ENCODE measurements around the gene CCR6. TPM values are rescaled to one million over a fixed set of nuclear protein-coding genes. Genes with fewer than 3 reads are reported as not detected.
A peak's percentile ranks its signal among the peaks of the same experiment; 100 is the strongest.

CCR6 gene
- total and polyA plus RNA-seq, 10 of the 15 experiments (the other 5 are each of a cell fraction or from before 2014, with no cell fraction given): 2.2 to 7.6 (median 6.7) TPM

- TF ChIP-seq IKZF1 (conservative IDR thresholded peaks at IDR 0.05) (peak; percentile 53), ZBED1 (IDR thresholded peaks at IDR 0.05; ENCODE audit: borderline replicate concordance) (no peak), MAX (IDR thresholded peaks at IDR 0.05; ENCODE audit: low read depth, low read length) (no peak), STAT3 (IDR thresholded peaks at IDR 0.05; ENCODE audit: low read depth, low read length) (no peak), RCOR1 (conservative IDR thresholded peaks at IDR 0.05; ENCODE audit: low read depth, low read length) (0 out of 2 replicates have a peak, but pooled peaks have one; percentile 56), ZNF274 (IDR thresholded peaks at IDR 0.05; ENCODE audit: insufficient read depth, insufficient read length) (no peak), E2F8 (IDR thresholded peaks at IDR 0.05; ENCODE audit: low read depth, partially characterized antibody) (no peak), NFXL1 (IDR thresholded peaks at IDR 0.05; ENCODE audit: borderline replicate concordance) (no peak), MEF2B (IDR thresholded peaks at IDR 0.05; ENCODE audit: partially characterized antibody, poor library complexity, severe bottlenecking) (no peak), TCF7 (IDR thresholded peaks at IDR 0.05; ENCODE audit: borderline replicate concordance) (peak; percentile 75), TAF1 (IDR thresholded peaks at IDR 0.05; ENCODE audit: borderline replicate concordance, low read depth, low read length) (no peak), ZSCAN29 (IDR thresholded peaks at IDR 0.05) (no peak), MTA3 (IDR thresholded peaks at IDR 0.05; ENCODE audit: borderline replicate concordance, low read length) (no peak; the same call in 1 of the 2 replicates), NBN (IDR thresholded peaks at IDR 0.05) (peak; percentile 61; the same call in 1 of the 2 replicates), LARP7 (IDR thresholded peaks at IDR 0.05) (no peak), ATF2 (IDR thresholded peaks at IDR 0.05; ENCODE audit: low read length) (peak; percentile 95), EED (IDR thresholded peaks at IDR 0.05; ENCODE audit: low read depth) (peak; percentile 72), ZBTB40 (IDR thresholded peaks at IDR 0.05; ENCODE audit: borderline replicate concordance) (no peak), YY1 (IDR thresholded peaks at IDR 0.05; ENCODE audit: low read depth, low read length) (no peak), CEBPB (IDR thresholded peaks at IDR 0.05; ENCODE audit: borderline replicate concordance in 1 of 2, low read depth in 2 of 2, low read length in 2 of 2) (no peak; a peak in 1 of 4 replicates), EGR1 (IDR thresholded peaks at IDR 0.05; ENCODE audit: borderline replicate concordance in 1 of 2, low read depth in 2 of 2, low read length in 2 of 2) (no peak)
- TF ChIP-seq, protein P1, sequence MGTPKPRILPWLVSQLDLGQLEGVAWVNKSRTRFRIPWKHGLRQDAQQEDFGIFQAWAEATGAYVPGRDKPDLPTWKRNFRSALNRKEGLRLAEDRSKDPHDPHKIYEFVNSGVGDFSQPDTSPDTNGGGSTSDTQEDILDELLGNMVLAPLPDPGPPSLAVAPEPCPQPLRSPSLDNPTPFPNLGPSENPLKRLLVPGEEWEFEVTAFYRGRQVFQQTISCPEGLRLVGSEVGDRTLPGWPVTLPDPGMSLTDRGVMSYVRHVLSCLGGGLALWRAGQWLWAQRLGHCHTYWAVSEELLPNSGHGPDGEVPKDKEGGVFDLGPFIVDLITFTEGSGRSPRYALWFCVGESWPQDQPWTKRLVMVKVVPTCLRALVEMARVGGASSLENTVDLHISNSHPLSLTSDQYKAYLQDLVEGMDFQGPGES (IDR thresholded peaks at IDR 0.05): no peak
Measured at GRCh38 chr6:167150941-167151549, 28.1 kb downstream of the CCR6 start (continued).

Data from GM12878 (cell line).